ENCODE measurements around the gene ASTN1.

Gene ASTN1

GRCh38 chr1:177023249-177023648 lies 141.3 kb downstream of the ASTN1 start:
- H3K27me3 Mint-ChIP-seq (ENCODE audit: low read depth, poor library complexity): peaks cover 3% of the 10 kb centered on the region
- H3K4me3 Mint-ChIP-seq: no peak overlapping the region
- H3K4me1 Mint-ChIP-seq: peaks cover 3% of the 10 kb centered on the region
- no peaks in the 10 kb centered on the region for H3K36me3 Mint-ChIP-seq (ENCODE audit: low read depth)
- TF ChIP-seq CTCF (IDR thresholded peaks at IDR 0.05): no peak
- H3K9me3 Mint-ChIP-seq: no peaks in the 10 kb centered on the region
- no peak for DNase-seq
- H3K27ac Mint-ChIP-seq: no peak overlapping the region

GRCh38 chr1:177021687-177022086 lies 142.8 kb downstream of the ASTN1 start:
- no peak overlapping the region for H3K27ac Mint-ChIP-seq
- H3K36me3 Mint-ChIP-seq (ENCODE audit: low read depth): no peaks in the 10 kb centered on the region
- H3K27me3 Mint-ChIP-seq (ENCODE audit: low read depth, poor library complexity): peaks cover 3% of the 10 kb centered on the region
- no peak for DNase-seq
- no peak overlapping the region for H3K4me3 Mint-ChIP-seq
- peaks cover 6% of the 10 kb centered on the region for H3K4me1 Mint-ChIP-seq
- H3K9me3 Mint-ChIP-seq: no peaks in the 10 kb centered on the region
- TF ChIP-seq CTCF (IDR thresholded peaks at IDR 0.05): no peak

GRCh38 chr1:177020851-177021589 lies 143.5 kb downstream of the ASTN1 start:
- H3K27ac Mint-ChIP-seq: no peak overlapping the region
- no peak overlapping the region for H3K4me3 Mint-ChIP-seq
- peaks cover 3% of the 10 kb centered on the region for H3K27me3 Mint-ChIP-seq (ENCODE audit: low read depth, poor library complexity)
- H3K9me3 Mint-ChIP-seq: no peaks in the 10 kb centered on the region
- H3K36me3 Mint-ChIP-seq (ENCODE audit: low read depth): no peaks in the 10 kb centered on the region
- peaks cover 6% of the 10 kb centered on the region for H3K4me1 Mint-ChIP-seq
- TF ChIP-seq CTCF (IDR thresholded peaks at IDR 0.05): no peak
- DNase-seq: no peak

GRCh38 chr1:177017287-177017852 lies 147.1 kb downstream of the ASTN1 start:
- Mint-ChIP-seq H3K4me3 (no peak overlapping the region), H3K9me3 (no peaks in the 10 kb centered on the region), H3K27ac (no peak overlapping the region), H3K36me3 (ENCODE audit: low read depth) (no peaks in the 10 kb centered on the region), H3K4me1 (peaks cover 20% of the 10 kb centered on the region), H3K27me3 (ENCODE audit: low read depth, poor library complexity) (no peaks in the 10 kb centered on the region)
- DNase-seq: no peak
- no peak for TF ChIP-seq CTCF (IDR thresholded peaks at IDR 0.05)

GRCh38 chr1:177014325-177014724 lies 150.2 kb downstream of the ASTN1 start:
- no peak for DNase-seq
- Mint-ChIP-seq H3K9me3 (no peaks in the 10 kb centered on the region), H3K27ac (peak overlapping the region; percentile 18), H3K4me1 (peaks cover 39% of the 10 kb centered on the region), H3K36me3 (ENCODE audit: low read depth) (no peaks in the 10 kb centered on the region), H3K4me3 (no peak overlapping the region), H3K27me3 (ENCODE audit: low read depth, poor library complexity) (peaks cover 4% of the 10 kb centered on the region)
- TF ChIP-seq CTCF (IDR thresholded peaks at IDR 0.05): no peak

Measured in nephron progenitor cell (in vitro differentiated cells).